Smooth muscle cell (in vitro differentiated cells): ENCODE results near the gene ZFHX2. TPM values are rescaled to one million over a fixed set of nuclear protein-coding genes. Genes with fewer than 3 reads are reported as not detected.

ENCODE experiments used
- DNase-seq: peaks from one replicate; lab custom pipeline; 2025; ENCODE audit not compliant: unreplicated experiment; lab: John Stamatoyannopoulos, UW
- H2AFZ ChIP-seq: fragments of 200-600 bp; sonication (generic); 2 replicates; pipeline ENCODE4 v1.6.0; 2016; ENCODE audit warnings: antibody characterized with exemption, low read depth, mild to moderate bottlenecking
- H3F3A ChIP-seq: fragments of 200-600 bp; sonication (generic); 2 replicates; pipeline ENCODE4 v1.6.0; 2017; ENCODE audit warnings: antibody characterized with exemption, low read depth
- H3K27ac ChIP-seq: fragments of 200-600 bp; sonication (generic); 2 replicates; pipeline ENCODE4 v1.5.1; 2016; ENCODE audit warnings: low read depth, mild to moderate bottlenecking
- H3K27me3 ChIP-seq: fragments of 200-600 bp; sonication (generic); 2 replicates; pipeline ENCODE4 v1.6.1; 2016; ENCODE audit warnings: low read depth, mild to moderate bottlenecking
- H3K36me3 ChIP-seq: fragments of 200-600 bp; sonication (generic); 2 replicates; pipeline ENCODE4 v1.5.1; 2016; ENCODE audit warnings: low read depth
- H3K4me1 ChIP-seq: fragments of 200-600 bp; sonication (generic); 2 replicates; pipeline ENCODE4 v1.5.1; 2016; ENCODE audit warnings: low read depth
- H3K4me2 ChIP-seq: fragments of 200-600 bp; sonication (generic); 2 replicates; pipeline ENCODE4 v1.6.0; 2016; ENCODE audit warnings: mild to moderate bottlenecking
- H3K4me3 ChIP-seq: fragments of 200-600 bp; sonication (generic); 2 replicates; pipeline ENCODE4 v1.5.1; 2016; ENCODE audit warnings: mild to moderate bottlenecking
- H3K79me2 ChIP-seq: fragments of 200-600 bp; sonication (generic); 2 replicates; pipeline ENCODE4 v1.6.0; 2016; ENCODE audit warnings: low read depth, mild to moderate bottlenecking
- H3K9ac ChIP-seq: fragments of 200-600 bp; sonication (generic); 2 replicates; pipeline ENCODE4 v1.6.0; 2016; ENCODE audit warnings: low read depth
- H3K9me3 ChIP-seq: fragments of 200-600 bp; sonication (generic); replicated peaks from 2 replicates; pipeline ENCODE4 v1.5.1; 2016; ENCODE audit warnings: low read depth
- H4K20me1 ChIP-seq: fragments of 200-600 bp; sonication (generic); 2 replicates; pipeline ENCODE4 v1.6.0; 2016; ENCODE audit warnings: low read depth
- CTCF ChIP-seq: fragments of 200-600 bp; sonication (generic); IDR thresholded peaks from 2 replicates; pipeline ENCODE4 v1.5.1; 2017; ENCODE audit warnings: borderline replicate concordance, mild to moderate bottlenecking, antibody characterized with exemption; ENCODE audit not compliant: insufficient read depth, poor library complexity, severe bottlenecking
- WGBS: methylation state at CpG from one replicate; pipeline ENCODE4 v1.1.7; 2016; ENCODE audit warnings: low lambda C conversion rate; 5-methylcytosine and 5-hydroxymethylcytosine counted together
- polyA plus RNA-seq: library from polyadenylated mRNA; unstranded; fragments of >200 nt; fragmentation: Nextera tagmentation; extraction: Ambion mirVana; gene quantifications from 2 replicates; pipeline ENCODE4 v1.2.1, GENCODE V29; 2016
- total RNA-seq: library from RNA; depleted of rRNA; stranded (reverse); fragments of >200 nt; gene quantifications from 2 replicates; pipeline ENCODE4 v1.2.3, GENCODE V29; 2014

The ZFHX2 gene
- total and polyA plus RNA-seq, 2 experiments from 2014 or later, result 0.27 to 1.4 TPM

DNA sequence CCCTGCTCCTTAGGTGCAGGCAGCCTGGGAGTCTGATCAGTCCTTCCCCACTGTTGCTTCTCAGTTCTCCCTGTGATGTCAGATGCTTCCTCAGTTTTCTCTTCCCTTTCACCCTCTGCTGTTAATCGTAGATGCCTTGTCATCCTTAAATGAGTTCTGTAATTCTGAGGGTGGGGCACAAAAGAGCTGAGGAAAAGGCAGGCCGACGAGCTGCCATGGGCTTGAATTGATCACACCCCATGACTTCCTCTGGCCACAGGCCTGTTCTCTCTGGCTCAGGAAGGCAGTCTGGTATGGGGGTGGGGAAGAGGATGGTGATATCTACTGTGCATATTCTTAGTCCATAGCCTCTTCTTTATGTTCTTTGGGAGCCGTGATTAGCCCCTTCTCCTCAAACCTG, 21.3 kb upstream of the ZFHX2 start:
- Histone ChIP-seq H3F3A (peaks cover 3% of the 10 kb centered on the region), H3K9ac (no peak overlapping the region), H3K4me2 (no peak overlapping the region), H2AFZ (no peak overlapping the region), H3K4me1 (peaks cover 13% of the 10 kb centered on the region), H3K4me3 (no peak overlapping the region), H3K27ac (no peak overlapping the region), H3K79me2 (no peaks in the 10 kb centered on the region), H4K20me1 (no peaks in the 10 kb centered on the region), H3K27me3 (peaks cover 39% of the 10 kb centered on the region), H3K36me3 (no peaks in the 10 kb centered on the region), H3K9me3 (no peaks in the 10 kb centered on the region)
- TF ChIP-seq CTCF, result no peak
- DNase-seq, result no peak
- 70% methylated on average over 4 of the region's 4 CpGs for WGBS

DNA sequence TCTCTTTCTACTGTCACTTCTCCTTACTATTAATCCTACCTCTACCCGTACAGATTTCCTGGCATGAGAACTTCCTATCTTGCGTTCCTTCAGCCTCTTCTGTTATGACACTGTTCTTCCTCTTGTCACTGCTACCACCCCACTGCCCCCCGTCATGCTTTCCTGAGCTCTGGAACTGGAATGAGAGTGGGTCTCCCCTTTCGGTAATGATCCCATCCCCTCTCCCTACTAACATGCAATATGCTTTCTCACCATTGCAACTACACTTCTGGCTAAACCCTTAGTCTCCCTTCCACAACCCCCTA, 20.9 kb upstream of the ZFHX2 start:
- no peak overlapping the region for H3K9ac ChIP-seq
- H3K79me2 ChIP-seq, result no peaks in the 10 kb centered on the region
- H4K20me1 ChIP-seq, result no peaks in the 10 kb centered on the region
- no peaks in the 10 kb centered on the region for H3K36me3 ChIP-seq
- H3K4me3 ChIP-seq, result no peak overlapping the region
- peaks cover 14% of the 10 kb centered on the region for H3K4me1 ChIP-seq
- no peak overlapping the region for H3K4me2 ChIP-seq
- peaks cover 35% of the 10 kb centered on the region for H3K27me3 ChIP-seq
- no peak for DNase-seq
- no peak for TF ChIP-seq CTCF
- peaks cover 3% of the 10 kb centered on the region for H3F3A ChIP-seq
- 86% methylated on average over 4 of the region's 4 CpGs for WGBS
- no peak overlapping the region for H2AFZ ChIP-seq
- no peak overlapping the region for H3K27ac ChIP-seq
- no peaks in the 10 kb centered on the region for H3K9me3 ChIP-seq

GRCh38 chr14:23571701-23572523, 20.3 kb upstream of the ZFHX2 start:
- 88% methylated on average over 11 of the region's 14 CpGs for WGBS
- Histone ChIP-seq H4K20me1 (no peaks in the 10 kb centered on the region), H3K9me3 (no peaks in the 10 kb centered on the region), H3K4me2 (no peak overlapping the region), H3K4me3 (no peak overlapping the region), H3K9ac (no peak overlapping the region), H3K27me3 (peaks cover 30% of the 10 kb centered on the region), H3K27ac (no peak overlapping the region), H3K4me1 (peaks cover 16% of the 10 kb centered on the region), H3K36me3 (no peaks in the 10 kb centered on the region), H2AFZ (no peak overlapping the region), H3F3A (peaks cover 3% of the 10 kb centered on the region), H3K79me2 (no peaks in the 10 kb centered on the region)
- DNase-seq, result no peak
- no peak for TF ChIP-seq CTCF
